Neural cell (in vitro differentiated cells): Measurements from ENCODE around the gene TMEM164. TPM values are rescaled to one million over a fixed set of nuclear protein-coding genes. Genes with fewer than 3 reads are reported as not detected.

ENCODE experiments used
- H2AFZ ChIP-seq: fragments of 200-600, 300-800 bp; sonication (generic), shearing (Covaris generic); 2 replicates; pipeline ENCODE4 v1.6.0; 2014; ENCODE audit warnings: low read depth, mild to moderate bottlenecking, antibody characterized with exemption, low read length, moderate library complexity
- H3F3A ChIP-seq: fragments of 200-600 bp; shearing (Covaris generic); 2 replicates; pipeline ENCODE4 v1.6.1; 2016; ENCODE audit warnings: mild to moderate bottlenecking, moderate library complexity, mixed read lengths, antibody characterized with exemption, low read length; ENCODE audit not compliant: insufficient read depth, poor library complexity, severe bottlenecking
- H3K27ac ChIP-seq: fragments of 200-600, 300-800 bp; sonication (generic), shearing (Covaris generic); 2 replicates; pipeline ENCODE4 v1.5.1; 2014; ENCODE audit warnings: mild to moderate bottlenecking, low read length, moderate library complexity
- H3K27me3 ChIP-seq: fragments of 300-800, 200-600 bp; sonication (generic), shearing (Covaris generic); 2 replicates; pipeline ENCODE4 v1.6.0; 2014; ENCODE audit warnings: mild to moderate bottlenecking, low read depth, low read length, moderate library complexity; ENCODE audit not compliant: insufficient read depth
- H3K36me3 ChIP-seq: fragments of 300-800, 200-600 bp; sonication (generic), shearing (Covaris generic); 2 replicates; pipeline ENCODE4 v1.5.1; 2014; ENCODE audit warnings: mild to moderate bottlenecking, antibody characterized with exemption, low read length, moderate library complexity; ENCODE audit not compliant: insufficient read depth
- H3K4me2 ChIP-seq: fragments of 300-800, 200-600 bp; sonication (generic), shearing (Covaris generic); 2 replicates; pipeline ENCODE4 v1.6.0; 2014; ENCODE audit warnings: mild to moderate bottlenecking, low read length
- H3K4me3 ChIP-seq: fragments of 300-800, 200-600 bp; sonication (generic), shearing (Covaris generic); 2 replicates; pipeline ENCODE4 v1.5.1; 2014; ENCODE audit warnings: mild to moderate bottlenecking, low read length, moderate library complexity
- H3K79me2 ChIP-seq: fragments of 200-600 bp; shearing (Covaris generic); replicated peaks from 2 replicates; pipeline ENCODE4 v1.6.0; 2014; ENCODE audit warnings: mild to moderate bottlenecking, low read length, moderate library complexity; ENCODE audit not compliant: insufficient read depth
- H3K9ac ChIP-seq: fragments of 300-800, 200-600 bp; sonication (generic), shearing (Covaris generic); 2 replicates; pipeline ENCODE4 v1.6.1; 2016; ENCODE audit warnings: mild to moderate bottlenecking, low read length, mixed read lengths
- H3K9me2 ChIP-seq: fragments of 200-600 bp; shearing (Covaris generic); 2 replicates; pipeline ENCODE4 v1.6.1; 2016; ENCODE audit warnings: mild to moderate bottlenecking, low read length, mixed read lengths; ENCODE audit not compliant: insufficient read depth
- H3K9me3 ChIP-seq: fragments of 200-600, 300-800 bp; sonication (generic), shearing (Covaris generic); 2 replicates; pipeline ENCODE4 v1.6.1; 2016; ENCODE audit warnings: mild to moderate bottlenecking, mixed run types, low read length, moderate library complexity, mixed read lengths
- H4K20me1 ChIP-seq: fragments of 200-600 bp; shearing (Covaris generic); 2 replicates; pipeline ENCODE4 v1.6.1; 2016; ENCODE audit warnings: mild to moderate bottlenecking, mixed run types; ENCODE audit not compliant: insufficient read depth
- CTCF ChIP-seq: fragments of 450-650 bp; IDR thresholded peaks from 2 replicates; pipeline ENCODE4 v1.5.1; 2014; ENCODE audit warnings: antibody characterized with exemption, mild to moderate bottlenecking, moderate library complexity; ENCODE audit not compliant: poor library complexity, severe bottlenecking
- EP300 ChIP-seq: fragments of 450-650 bp; conservative IDR thresholded peaks from 2 replicates; pipeline ENCODE4 v1.6.1; 2014; ENCODE audit warnings: antibody characterized with exemption, mild to moderate bottlenecking, moderate library complexity; ENCODE audit not compliant: poor library complexity, severe bottlenecking
- EZH2 ChIP-seq: fragments of 200-600, 300-800 bp; shearing (Covaris generic), sonication (generic); IDR thresholded peaks from 2 replicates; pipeline ENCODE4 v1.6.1; 2014; ENCODE audit warnings: antibody characterized with exemption, low read length, borderline replicate concordance, mild to moderate bottlenecking; ENCODE audit not compliant: insufficient read depth, poor library complexity, severe bottlenecking
- MXI1 ChIP-seq: fragments of 450-650 bp; conservative IDR thresholded peaks from 2 replicates; pipeline ENCODE4 v1.6.1; 2014; ENCODE audit warnings: antibody characterized with exemption, mild to moderate bottlenecking; ENCODE audit not compliant: poor library complexity, severe bottlenecking
- POLR2AphosphoS5 ChIP-seq: IDR thresholded peaks from 2 replicates; pipeline ENCODE4 v1.6.1; 2012
- RAD21 ChIP-seq: fragments of 450-650 bp; conservative IDR thresholded peaks from 2 replicates; pipeline ENCODE4 v1.6.1; 2014; ENCODE audit warnings: antibody characterized with exemption, mild to moderate bottlenecking, moderate library complexity
- REST ChIP-seq: IDR thresholded peaks from 2 replicates; pipeline ENCODE4 v1.6.1; 2012; ENCODE audit warnings: borderline replicate concordance
- SMC3 ChIP-seq: fragments of 450-650 bp; conservative IDR thresholded peaks from 2 replicates; pipeline ENCODE4 v1.6.1; 2014; ENCODE audit warnings: antibody characterized with exemption, mild to moderate bottlenecking, moderate library complexity; ENCODE audit not compliant: poor library complexity
- TAF1 ChIP-seq: IDR thresholded peaks from 2 replicates; pipeline ENCODE4 v1.6.1; 2012; ENCODE audit warnings: low read depth
- polyA plus RNA-seq: library from polyadenylated mRNA; depleted of rRNA; stranded (reverse); fragments of >200 nt; gene quantifications from 2 replicates; pipeline ENCODE4 v1.2.3, GENCODE V29; 2014

TMEM164 gene
- polyA plus RNA-seq, 1 donor from 2014 or later, result 52.8 TPM

DNA sequence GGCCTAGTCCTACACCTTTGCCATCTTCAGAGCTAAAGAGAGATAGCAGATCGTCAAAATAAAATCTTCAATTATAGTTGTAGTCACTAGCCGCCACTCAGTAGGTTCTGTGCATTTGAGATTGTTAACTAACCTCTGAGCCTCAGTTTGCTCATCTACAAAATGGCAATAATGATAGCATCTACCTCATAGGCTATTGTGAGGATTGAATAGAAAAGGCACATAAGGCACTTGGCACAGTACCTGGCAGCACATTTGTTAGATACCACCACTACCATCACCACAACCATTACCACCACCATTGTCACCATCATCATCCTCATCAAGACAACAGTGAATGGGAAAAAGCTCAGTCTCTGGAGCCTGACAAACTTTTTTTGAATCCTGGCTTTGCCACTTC is 180.4 kb downstream of the TMEM164 start:
- Histone ChIP-seq H3K4me2 (no peak overlapping the region), H4K20me1 (no peaks in the 10 kb centered on the region), H2AFZ (no peak overlapping the region), H3K27ac (no peak overlapping the region), H3K79me2 (no peaks in the 10 kb centered on the region), H3F3A (no peaks in the 10 kb centered on the region), H3K27me3 (no peaks in the 10 kb centered on the region), H3K9me2 (no peaks in the 10 kb centered on the region), H3K4me3 (no peak overlapping the region), H3K36me3 (no peaks in the 10 kb centered on the region), H3K9ac (no peak overlapping the region), H3K9me3 (no peaks in the 10 kb centered on the region)
- no peak for TF ChIP-seq POLR2AphosphoS5
- no peak for TF ChIP-seq SMC3
- TF ChIP-seq REST, result no peak
- TF ChIP-seq EP300, result no peak
- TF ChIP-seq TAF1, result no peak
- no peak for TF ChIP-seq EZH2
- TF ChIP-seq CTCF, result no peak
- no peak for TF ChIP-seq MXI1
- no peak for TF ChIP-seq RAD21

DNA sequence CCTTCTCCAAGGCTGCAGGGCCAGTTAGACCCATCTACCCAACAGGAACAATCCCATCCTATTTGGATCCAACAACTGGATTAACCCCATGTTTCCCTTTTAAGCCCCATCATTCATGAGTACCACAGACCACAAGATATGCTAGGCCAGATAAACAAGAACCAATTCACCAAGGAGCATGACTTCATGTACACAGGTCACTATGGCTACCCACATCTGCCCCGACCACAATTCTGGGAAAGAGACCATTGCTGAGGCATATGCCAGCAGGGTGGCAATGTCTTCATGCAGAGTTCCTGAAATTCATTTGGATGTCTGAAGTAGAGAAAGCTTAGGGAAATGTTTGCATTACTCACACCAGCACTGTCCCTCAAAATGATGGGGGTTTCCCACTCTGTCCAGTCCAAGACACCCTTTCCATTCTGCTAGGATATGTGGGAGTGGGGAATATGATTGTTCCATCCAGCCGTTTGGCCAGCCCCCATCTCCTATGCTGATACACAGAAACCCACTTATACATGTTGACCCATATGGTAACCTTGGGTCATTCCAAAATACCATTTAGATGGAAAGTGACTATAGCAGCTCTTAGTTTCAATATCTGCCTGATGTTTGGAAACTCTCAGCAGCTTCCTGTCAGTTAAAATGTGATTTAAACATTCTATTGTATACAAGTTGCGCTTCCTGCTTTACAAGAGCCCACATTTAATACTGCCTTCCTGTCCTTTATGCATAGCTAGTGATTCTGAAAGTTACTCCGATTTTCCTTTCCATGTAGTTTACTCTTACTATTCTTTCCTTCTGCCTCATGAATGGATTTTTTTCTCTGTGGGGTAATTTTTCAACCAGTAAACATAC is 186.0 kb downstream of the TMEM164 start:
- H3K27me3 ChIP-seq, result no peaks in the 10 kb centered on the region
- H3K9ac ChIP-seq, result no peak overlapping the region
- H3K4me3 ChIP-seq, result no peak overlapping the region
- no peak overlapping the region for H3K27ac ChIP-seq
- H3F3A ChIP-seq, result no peaks in the 10 kb centered on the region
- H3K79me2 ChIP-seq, result no peaks in the 10 kb centered on the region
- no peaks in the 10 kb centered on the region for H3K36me3 ChIP-seq
- no peak for TF ChIP-seq RAD21
- no peak for TF ChIP-seq EZH2
- TF ChIP-seq MXI1, result no peak
- no peak for TF ChIP-seq EP300
- TF ChIP-seq SMC3, result no peak
- TF ChIP-seq POLR2AphosphoS5, result no peak
- TF ChIP-seq REST, result no peak
- TF ChIP-seq CTCF, result no peak
- H3K4me2 ChIP-seq, result no peak overlapping the region
- H3K9me3 ChIP-seq, result no peaks in the 10 kb centered on the region
- no peaks in the 10 kb centered on the region for H4K20me1 ChIP-seq
- no peaks in the 10 kb centered on the region for H3K9me2 ChIP-seq
- H2AFZ ChIP-seq, result no peak overlapping the region
